ENCODE data around the gene DDX3X. TPM values are rescaled to one million over a fixed set of nuclear protein-coding genes. Genes with fewer than 3 reads are reported as not detected.

Gene DDX3X
- polyA plus RNA-seq, 1 donor (not counting 4 experiments of a cell fraction or from before 2014, with no cell fraction given) = 127 TPM

GRCh38 chrX:41329101-41329500, 4.9 kb upstream of the DDX3X start:
- FAIRE-seq = no peak
- H3K27ac ChIP-seq (ENCODE audit: control insufficient read depth, insufficient read depth, low read length) = no peak overlapping the region
- H3K27me3 ChIP-seq (ENCODE audit: control insufficient read depth, extremely low read depth, insufficient read depth, low read length) = no peaks in the 10 kb centered on the region
- no peaks in the 10 kb centered on the region for H4K20me1 ChIP-seq (ENCODE audit: control insufficient read depth, extremely low read depth, insufficient read depth, low read length)
- H3K4me1 ChIP-seq (ENCODE audit: control insufficient read depth, extremely low read depth, insufficient read depth, low read length) = peaks cover 16% of the 10 kb centered on the region
- H3K79me2 ChIP-seq (ENCODE audit: control insufficient read depth, insufficient read depth, low read length) = peaks cover 2% of the 10 kb centered on the region
- no peaks in the 10 kb centered on the region for H3K36me3 ChIP-seq (ENCODE audit: control insufficient read depth in 2 of 2, extremely low read depth in 1 of 2, insufficient read depth in 2 of 2, low read length in 2 of 2)
- no peak overlapping the region for H3K4me2 ChIP-seq (ENCODE audit: control insufficient read depth, extremely low read depth, insufficient read depth, low read depth, low read length)
- no peak overlapping the region for H3K4me3 ChIP-seq (ENCODE audit: control insufficient read depth in 2 of 3, extremely low read depth in 1 of 3, insufficient read depth in 2 of 3, low read depth in 1 of 3, low read length in 3 of 3)
- H3K9ac ChIP-seq (ENCODE audit: control insufficient read depth, extremely low read depth, insufficient read depth, low read length) = no peak overlapping the region
- TF ChIP-seq CTCF (optimal IDR thresholded peaks at IDR 0.05 in 1 of 3, IDR thresholded peaks at IDR 0.05 in 1 of 3, conservative IDR thresholded peaks at IDR 0.05 in 1 of 3; ENCODE audit: extremely low read depth in 1 of 3, insufficient read depth in 2 of 3, low read length in 3 of 3) (no peak), EZH2 (IDR thresholded peaks at IDR 0.05; ENCODE audit: low read length) (no peak)
- H3K9me1 ChIP-seq (ENCODE audit: control insufficient read depth, extremely low read depth, insufficient read depth, low read length) = no peaks in the 10 kb centered on the region
- no peak overlapping the region for H2AFZ ChIP-seq (ENCODE audit: control insufficient read depth, low read length)
- DNase-seq (ENCODE audit: low read depth, low spot score) = no peak
- no peaks in the 10 kb centered on the region for H3K9me3 ChIP-seq (ENCODE audit: control insufficient read depth, low read depth, low read length)
- dilution Hi-C loops (cut with MboI; ENCODE audit: extremely low pct_ligation_motif_present, low sequenced_read_pairs) = no loop called here

- H3K27me3 ChIP-seq (ENCODE audit: control insufficient read depth, extremely low read depth, insufficient read depth, low read length) = no peaks in the 10 kb centered on the region
- H3K36me3 ChIP-seq (ENCODE audit: control insufficient read depth in 2 of 2, extremely low read depth in 1 of 2, insufficient read depth in 2 of 2, low read length in 2 of 2) = peaks cover 0 to 4% of the 10 kb centered on the region in 2 experiments
- peaks cover 30% of the 10 kb centered on the region for H3K4me1 ChIP-seq (ENCODE audit: control insufficient read depth, extremely low read depth, insufficient read depth, low read length)
- dilution Hi-C loops (cut with MboI; ENCODE audit: extremely low pct_ligation_motif_present, low sequenced_read_pairs) = no loop called here
- peak overlapping the region; percentile 11 for H2AFZ ChIP-seq (ENCODE audit: control insufficient read depth, low read length)
- FAIRE-seq (no peak), DNase-seq (ENCODE audit: low read depth, low spot score) (no peak)
- no peaks in the 10 kb centered on the region for H3K9me1 ChIP-seq (ENCODE audit: control insufficient read depth, extremely low read depth, insufficient read depth, low read length)
- TF ChIP-seq EZH2 (IDR thresholded peaks at IDR 0.05; ENCODE audit: low read length) (no peak), CTCF (optimal IDR thresholded peaks at IDR 0.05 in 1 of 3, IDR thresholded peaks at IDR 0.05 in 1 of 3, conservative IDR thresholded peaks at IDR 0.05 in 1 of 3; ENCODE audit: extremely low read depth in 1 of 3, insufficient read depth in 2 of 3, low read length in 3 of 3) (no peak)
- peak overlapping the region; percentile 100 for H3K27ac ChIP-seq (ENCODE audit: control insufficient read depth, insufficient read depth, low read length)
- H3K4me3 ChIP-seq (ENCODE audit: control insufficient read depth in 2 of 3, extremely low read depth in 1 of 3, insufficient read depth in 2 of 3, low read depth in 1 of 3, low read length in 3 of 3) = peak overlapping the region in 1 of 3 experiments; percentile 87
- peaks cover 31% of the 10 kb centered on the region for H3K79me2 ChIP-seq (ENCODE audit: control insufficient read depth, insufficient read depth, low read length)
- H4K20me1 ChIP-seq (ENCODE audit: control insufficient read depth, extremely low read depth, insufficient read depth, low read length) = peaks cover 23% of the 10 kb centered on the region
- no peaks in the 10 kb centered on the region for H3K9me3 ChIP-seq (ENCODE audit: control insufficient read depth, low read depth, low read length)
- peak overlapping the region; percentile 89 for H3K4me2 ChIP-seq (ENCODE audit: control insufficient read depth, extremely low read depth, insufficient read depth, low read depth, low read length)
- H3K9ac ChIP-seq (ENCODE audit: control insufficient read depth, extremely low read depth, insufficient read depth, low read length) = peak overlapping the region; percentile 100
Observed at GRCh38 chrX:41332005-41332404, 2.0 kb upstream of the DDX3X start.

Data from keratinocyte (primary cell).